Measurements from ENCODE around the gene NDFIP1.

- no peak for TF ChIP-seq POLR2A (IDR thresholded peaks at IDR 0.05; ENCODE audit: low read length)
- no peak for TF ChIP-seq GATA1 (IDR thresholded peaks at IDR 0.05; ENCODE audit: low read depth, low read length)
These were observed 695 bp upstream of the NDFIP1 start for GRCh38 chr5:142107736-142108431.
